ENCODE measurements around the gene PLAC8L1.
"Not testable (repeated sequence)": the region's sequence is repeated elsewhere in the genome, so short reads cannot be mapped to it uniquely, and the experiment has no call there.

Gene PLAC8L1, protein sequence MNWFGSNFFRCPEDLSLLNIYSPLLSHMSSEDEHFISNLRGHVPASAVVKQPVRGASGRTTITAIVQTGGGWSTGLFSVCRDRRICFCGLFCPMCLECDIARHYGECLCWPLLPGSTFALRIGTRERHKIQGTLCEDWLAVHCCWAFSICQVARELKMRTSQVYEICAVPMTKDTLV

DNA sequence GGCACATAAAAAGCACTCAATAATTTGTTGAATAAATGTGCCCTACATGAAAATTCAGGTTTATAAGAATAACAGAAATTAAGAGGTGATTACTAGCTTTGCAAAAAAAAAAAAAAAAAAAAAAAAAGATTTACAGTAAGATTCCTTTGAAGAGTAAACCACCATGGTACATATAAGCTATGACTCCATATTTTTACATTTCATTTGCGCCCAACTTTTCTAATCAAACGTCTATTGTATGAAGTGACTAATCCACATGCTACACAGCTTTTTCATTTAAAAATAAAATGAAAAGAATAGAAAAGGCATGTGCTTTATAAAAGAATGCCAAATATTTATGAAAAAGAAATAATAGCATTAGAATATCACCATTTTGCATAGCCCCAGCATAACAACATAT is at the start of gene PLAC8L1:
PLAC8L1 (minus strand) TSS at position 101 of the 400 bp plus-strand sequence. CDS start 1,266 bp downstream, outside the sequence.
- no peak for DNase-seq

DNA sequence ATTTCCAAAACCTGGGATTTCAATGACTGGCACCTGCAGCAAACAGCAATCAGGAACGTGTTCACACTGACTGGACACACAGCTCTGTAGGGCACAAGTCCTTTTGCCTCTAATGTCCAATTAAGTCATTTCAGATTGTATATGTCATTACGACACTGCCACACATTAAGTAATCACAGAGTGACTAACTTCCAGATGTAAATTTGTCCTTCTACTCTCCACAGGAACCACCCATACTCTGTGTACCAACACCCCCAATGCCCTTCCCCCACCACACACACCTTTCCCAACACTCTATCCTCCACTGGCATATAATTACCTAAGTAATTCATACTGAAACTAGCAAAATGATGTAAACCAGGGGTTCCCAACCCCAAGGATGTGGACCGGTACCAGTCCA is 46.6 kb upstream of the PLAC8L1 start:
- no peak for DNase-seq

DNA sequence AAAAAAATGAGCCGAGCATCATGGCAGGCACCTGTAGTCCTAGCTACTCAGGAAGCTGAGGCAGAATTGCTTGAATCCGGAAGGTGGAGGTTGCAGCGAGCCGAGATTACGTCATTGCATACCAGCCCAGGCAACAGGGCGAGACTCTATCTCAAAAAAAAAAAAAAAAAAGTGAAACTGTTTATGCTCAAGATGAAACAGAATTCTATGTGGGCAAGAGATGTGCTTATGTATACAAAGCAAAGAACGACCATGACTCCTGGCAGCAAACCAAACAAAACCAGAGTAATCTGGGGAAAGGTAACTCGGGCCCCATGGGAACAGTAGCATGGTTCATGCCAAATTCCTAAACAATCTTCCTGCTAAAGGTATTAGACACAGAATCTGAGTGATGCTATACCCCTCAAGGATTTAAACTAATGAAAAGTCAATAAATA is 32.6 kb upstream of the PLAC8L1 start:
- no peak for DNase-seq

DNA sequence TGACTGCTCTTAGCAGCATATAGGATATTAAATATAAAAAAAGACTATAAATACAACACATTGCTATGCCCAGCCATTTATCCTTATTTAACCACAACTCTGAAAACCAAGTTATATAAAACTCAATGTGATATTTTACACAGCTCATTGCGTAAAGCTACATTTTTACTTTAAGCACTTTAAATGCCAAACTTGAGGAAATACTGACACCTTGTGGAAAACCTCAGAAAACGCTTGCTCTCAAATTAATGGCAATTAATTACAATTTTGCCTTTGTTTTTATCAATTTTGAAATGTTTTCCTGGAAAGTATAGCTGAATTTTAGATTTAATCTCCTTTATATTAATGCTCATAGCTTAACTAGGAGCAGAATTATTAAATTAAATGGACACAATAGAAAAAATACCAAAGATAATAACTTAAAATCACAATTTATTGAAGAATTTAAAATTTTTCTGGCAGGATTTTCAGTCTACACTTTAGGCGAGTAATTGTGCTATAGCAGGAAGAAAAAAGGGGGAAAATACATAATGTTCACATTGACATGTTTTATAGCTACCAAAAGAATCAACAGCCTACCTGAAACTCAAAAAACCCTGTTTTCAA is 25.2 kb upstream of the PLAC8L1 start:
- no peak for DNase-seq

DNA sequence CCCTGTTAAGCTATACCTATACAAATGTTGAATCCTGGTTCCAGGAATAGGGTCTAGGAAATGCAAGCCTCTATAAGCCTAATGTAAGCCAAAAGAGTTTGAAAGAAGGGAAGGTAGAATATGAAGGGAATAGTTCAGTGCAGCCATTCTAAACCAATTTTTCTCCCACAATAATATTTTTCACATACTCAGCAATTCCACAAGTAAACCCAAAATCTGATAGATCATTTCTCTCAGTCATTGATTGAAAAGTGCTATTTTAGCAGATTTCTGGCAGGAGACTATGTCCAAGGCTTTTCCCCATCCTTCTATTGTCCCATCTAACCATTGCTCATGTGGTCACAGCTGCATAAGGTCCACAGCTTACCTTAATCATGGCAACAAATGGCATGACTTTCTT is 20.7 kb upstream of the PLAC8L1 start:
- no peak for DNase-seq

DNA sequence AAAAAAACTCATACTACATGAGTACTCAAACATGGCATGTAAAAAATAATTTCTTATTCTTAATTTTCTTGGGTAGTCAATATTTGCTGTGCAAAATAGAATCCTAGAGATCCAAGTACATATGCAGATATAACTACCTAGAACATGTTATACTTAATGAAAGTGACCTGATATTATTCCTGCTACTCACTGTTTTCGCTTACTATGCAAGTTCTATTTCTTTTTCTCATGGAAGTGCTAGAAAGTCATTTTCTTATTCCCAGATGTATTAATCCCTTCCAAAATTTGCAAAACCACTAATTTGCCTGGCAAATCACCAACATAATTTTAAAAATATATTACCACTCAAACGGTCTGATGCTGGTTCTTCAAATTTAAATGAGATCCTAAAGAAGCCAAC is 19.2 kb upstream of the PLAC8L1 start:
- no peak for DNase-seq

DNA sequence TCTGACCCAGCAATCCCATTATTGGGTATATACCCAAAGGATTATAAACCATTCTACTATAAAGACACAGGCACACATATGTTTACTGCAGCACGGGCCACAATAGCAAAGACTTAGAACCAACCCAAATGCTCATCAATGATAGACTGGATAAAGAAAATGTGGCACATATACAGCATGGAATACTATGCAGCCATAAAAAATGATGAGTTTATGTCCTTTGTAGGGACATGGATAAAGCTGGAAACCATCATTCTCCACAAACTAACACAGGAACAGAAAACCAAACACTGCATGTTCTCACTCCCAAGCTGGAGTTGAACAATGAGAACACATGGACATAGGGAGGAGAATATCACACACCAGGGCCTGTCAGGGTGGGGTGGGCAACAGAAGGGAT is 16.1 kb upstream of the PLAC8L1 start:
- not testable (repeated sequence) for DNase-seq

DNA sequence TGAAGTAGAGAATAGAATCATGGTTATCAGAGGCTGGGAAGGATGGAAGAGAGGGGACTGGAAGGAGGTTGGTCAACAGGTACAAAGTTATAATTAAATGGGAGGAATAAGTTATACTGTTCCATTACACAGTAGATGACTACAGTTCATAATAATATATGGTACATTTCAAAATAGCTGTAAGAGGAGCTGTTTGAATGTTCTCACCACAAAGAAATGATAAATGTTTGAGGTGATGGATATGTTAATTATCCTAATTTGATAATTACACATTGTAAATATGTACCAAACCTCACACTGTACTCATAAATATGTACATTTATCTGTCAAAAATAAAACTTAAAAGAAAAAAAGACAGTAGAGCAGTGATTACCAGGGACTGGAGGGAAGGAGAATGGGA is 12.9 kb upstream of the PLAC8L1 start:
- DNase-seq = no peak

DNA sequence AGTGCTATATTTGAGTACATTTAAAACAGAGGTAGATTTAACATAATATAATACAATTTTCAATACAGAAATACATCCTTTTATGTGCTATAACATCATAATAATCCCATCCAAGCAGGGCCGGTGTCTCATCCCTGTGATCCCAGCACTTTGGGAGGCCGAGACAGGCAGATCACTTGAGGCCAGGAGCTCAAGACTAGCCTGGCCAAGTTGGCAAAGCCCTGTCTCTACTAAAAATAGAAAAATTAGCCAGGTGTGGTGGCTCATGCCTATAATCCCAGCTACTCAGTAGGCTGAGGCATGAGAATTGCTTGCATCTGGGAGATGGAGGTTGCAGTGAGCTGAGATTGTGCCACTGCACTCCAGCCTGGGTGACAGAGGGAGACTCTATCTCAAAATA is 11.8 kb upstream of the PLAC8L1 start:
- not testable (repeated sequence) for DNase-seq

DNA sequence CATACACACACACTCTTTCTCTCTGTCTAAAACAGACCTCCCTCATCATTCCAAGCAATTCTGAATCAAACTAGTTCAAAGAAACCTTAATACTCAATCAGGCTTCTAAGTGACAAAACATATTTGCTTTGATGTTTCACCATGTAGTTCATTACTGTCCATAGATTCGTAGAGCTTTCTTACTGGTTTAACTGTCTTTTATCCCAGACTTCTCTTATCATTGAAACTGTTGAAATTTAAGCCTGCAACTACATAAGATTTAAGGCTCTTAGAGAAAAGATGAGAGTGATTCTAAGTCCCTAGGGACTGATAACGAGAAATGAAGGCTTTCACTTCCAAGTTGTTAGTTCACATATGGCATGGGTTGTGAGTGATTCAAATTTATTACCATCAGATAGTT is 11.0 kb upstream of the PLAC8L1 start:
- no peak for DNase-seq

DNA sequence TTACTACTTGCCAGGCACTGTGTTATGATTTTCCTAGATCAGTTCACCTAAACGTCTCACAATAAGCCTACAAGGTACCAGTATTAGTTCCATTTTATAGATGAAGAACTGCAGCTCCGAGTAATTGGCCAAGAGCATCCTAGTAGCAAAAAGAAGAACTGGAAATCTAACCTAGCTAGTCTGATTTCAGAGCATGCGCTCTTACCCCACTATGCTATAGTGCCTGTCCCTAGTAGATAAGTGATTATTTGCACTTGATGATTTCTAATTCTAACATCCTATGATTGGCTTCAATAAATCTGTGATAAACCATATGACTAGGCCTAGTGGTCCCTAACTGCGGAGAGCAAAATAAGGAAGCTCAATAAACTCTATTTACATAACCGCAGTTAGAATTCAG is 7.1 kb upstream of the PLAC8L1 start:
- no peak for DNase-seq

DNA sequence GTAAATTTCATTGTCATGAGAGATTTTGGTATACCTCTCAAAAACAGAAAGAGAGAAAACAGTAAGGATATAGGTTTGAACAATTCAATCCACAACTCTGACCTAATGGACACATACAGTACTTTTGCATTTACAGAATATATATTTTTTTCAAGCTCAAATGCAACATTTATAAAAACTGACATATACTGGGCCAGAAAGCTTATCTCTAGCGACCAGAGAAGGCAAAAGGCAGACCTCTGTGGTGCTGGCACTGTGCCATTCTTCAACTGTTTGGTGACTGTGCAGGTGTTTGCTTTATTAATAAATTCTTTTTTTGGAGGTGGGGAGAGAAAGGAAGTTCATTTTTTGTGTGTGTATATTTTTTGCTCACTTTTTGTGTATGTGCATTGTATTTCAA is 6.0 kb upstream of the PLAC8L1 start:
- DNase-seq = no peak

DNA sequence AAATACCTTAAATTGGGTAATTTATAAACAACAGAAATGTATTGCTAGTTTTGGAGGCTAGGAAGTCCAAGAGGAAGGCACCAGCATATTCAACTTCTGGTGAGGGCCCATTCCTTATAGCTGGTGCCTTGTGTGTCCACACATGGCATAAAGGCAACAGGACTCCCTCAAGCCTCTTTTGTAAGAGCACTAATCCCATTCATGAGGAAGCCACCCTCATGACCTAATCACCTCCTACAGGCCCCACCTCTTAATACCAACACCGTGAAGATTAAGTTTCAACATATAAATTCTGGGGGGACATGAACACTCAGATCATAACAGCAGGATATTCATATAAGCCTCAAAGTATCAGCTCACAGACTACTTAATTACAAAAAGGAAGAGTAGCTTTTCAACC is 4.0 kb upstream of the PLAC8L1 start:
- no peak for DNase-seq

DNA sequence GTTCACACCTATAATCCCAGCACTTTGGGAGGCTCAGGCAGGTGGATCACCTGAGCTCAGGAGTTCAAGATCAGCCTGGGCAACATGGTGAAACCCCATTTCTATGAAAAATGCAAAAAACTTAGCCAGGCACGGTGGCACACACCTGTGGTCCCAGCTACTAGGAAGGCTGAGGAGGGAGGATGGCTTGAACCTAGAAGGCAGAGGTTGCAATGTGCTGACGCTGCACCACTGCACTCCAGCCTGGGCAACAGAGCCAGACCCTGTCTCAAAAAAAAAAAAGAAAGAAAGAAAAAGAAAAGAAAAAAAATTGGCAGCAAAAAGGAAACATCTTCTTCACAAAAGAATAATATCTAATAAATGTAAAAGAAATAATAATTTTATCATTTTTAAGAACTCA is 3.5 kb upstream of the PLAC8L1 start:
- not testable (repeated sequence) for DNase-seq

DNA sequence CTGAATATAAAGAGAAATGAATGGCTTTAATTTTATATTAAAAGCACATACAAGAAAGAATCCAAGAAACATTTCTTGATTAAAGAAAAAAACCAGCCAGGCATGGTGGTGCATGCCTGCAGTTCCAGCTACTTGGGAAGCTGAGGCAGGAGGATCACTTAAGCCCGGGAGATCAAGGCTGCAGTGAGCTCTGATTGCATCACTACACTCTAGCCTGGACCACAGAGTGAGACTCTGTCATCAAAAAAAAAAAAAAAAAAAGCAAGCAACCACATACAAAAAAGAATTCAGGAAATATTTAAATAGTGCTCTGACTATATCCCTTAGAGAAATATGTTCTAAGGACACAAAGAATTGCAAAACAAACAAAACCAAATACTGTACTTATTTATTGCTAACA is 2.5 kb upstream of the PLAC8L1 start:
- DNase-seq = no peak

DNA sequence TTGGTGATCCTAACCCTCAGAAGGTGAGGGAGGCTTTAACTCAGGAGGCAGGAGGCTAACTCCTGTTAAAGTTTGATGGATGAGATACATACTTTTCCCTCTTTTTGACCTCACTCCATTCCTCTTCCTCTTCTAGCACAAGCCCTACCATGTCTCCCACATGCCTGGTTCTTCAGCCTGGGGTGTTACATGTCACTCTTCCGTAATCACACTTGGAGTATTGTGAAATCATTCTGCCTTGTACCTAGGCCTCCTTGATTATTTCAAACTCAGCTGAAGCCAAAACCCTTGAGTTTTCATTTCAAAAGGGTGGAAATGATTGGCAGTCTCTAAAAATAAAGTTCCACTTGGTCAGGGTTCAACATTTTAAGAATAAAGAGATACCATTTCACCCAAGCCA is 1.8 kb downstream of the PLAC8L1 start:
- no peak for DNase-seq

DNA sequence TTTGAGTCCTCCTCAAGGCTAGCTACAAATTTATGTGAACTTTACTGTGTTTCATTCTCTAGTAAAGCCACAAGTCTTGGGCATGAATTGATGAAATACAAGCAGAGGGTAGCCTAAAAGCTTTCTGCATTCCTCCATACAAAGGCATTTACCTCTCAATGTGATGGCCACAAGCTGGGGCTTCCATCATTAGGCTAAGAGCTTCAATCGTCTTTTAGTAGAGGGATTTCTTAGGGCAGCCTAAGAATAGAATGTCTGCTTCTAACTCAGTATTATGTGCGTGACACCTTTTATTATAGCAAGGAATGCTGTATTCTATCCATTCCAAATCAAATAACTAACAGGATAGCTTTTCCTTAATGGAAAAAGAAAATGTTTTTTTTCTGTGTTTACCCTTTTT is 3.7 kb downstream of the PLAC8L1 start:
- DNase-seq = no peak

DNA sequence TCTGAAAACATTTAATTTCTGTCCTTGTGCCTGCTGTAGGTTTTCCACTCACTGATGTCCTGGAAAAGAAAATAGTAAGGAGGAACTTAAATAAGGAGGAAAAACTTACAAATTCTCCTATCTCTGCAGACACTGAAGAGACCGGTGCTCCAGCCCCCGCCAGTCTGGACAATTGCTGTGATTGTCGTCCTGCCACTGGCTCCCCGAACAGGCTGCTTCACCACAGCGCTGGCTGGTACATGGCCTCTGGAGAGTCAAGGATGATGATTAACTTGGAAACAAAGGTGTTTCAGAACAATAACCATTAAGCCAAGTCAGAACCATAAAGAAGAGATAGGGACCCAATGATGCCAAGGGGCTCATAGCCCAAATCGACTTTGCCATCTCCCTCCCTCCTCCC is 7.3 kb downstream of the PLAC8L1 start:
- DNase-seq = no peak

DNA sequence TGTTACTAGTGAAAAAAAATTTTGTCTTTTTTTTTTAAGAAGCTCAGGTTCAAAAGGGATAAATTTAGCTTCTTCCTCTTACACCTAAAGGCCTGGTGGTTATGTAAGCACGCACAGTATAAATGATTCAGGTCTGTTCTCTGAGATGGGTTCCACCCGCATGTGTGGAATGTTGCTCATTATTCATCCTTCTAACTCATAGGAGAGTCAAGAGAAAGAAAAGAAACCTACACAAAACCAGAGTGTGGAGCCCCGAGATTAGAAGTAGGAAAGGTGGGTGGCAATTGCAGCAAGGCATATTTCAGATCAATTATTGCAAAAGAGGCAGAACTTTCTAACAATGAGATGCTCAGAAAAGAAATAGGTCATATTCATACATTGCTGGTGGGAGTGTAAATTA is 13.5 kb downstream of the PLAC8L1 start:
- DNase-seq = no peak

DNA sequence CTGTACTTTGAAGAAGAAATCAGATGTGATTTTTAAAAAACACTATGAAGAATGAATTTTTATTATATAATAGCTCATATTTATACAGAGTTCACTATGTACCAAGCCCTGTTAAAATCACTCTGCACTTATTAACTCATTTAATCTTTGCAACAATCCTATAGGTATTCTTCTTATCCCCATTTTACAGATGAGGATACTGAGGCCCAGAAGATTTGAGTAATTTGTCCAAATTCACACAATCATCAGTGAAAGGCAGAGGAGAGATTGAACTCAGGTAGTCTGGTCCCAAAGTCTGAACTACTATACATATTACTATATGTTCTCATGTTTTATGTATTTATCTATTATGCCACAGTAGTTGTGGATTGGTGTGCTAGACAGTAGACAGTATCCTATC is 16.1 kb downstream of the PLAC8L1 start:
- DNase-seq = no peak

DNA sequence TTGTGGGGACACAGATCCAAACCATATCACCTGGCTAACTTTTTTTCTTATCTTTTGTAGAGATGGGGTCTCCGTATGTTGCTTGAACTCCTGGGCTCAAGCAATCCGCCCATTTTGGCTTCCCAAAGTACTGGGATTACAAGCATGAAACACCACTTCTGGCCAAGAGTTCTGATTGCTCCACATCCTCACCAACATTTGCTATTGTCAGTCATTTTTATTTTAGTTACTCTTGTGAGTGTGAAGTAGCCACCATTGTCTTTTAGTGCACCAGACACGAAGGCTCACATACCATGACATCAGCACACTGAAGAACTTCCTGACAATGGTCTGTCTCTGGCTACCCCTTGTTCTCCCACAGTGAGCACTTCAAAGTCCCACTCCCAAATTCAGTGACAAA is 17.3 kb downstream of the PLAC8L1 start:
- DNase-seq = no peak

DNA sequence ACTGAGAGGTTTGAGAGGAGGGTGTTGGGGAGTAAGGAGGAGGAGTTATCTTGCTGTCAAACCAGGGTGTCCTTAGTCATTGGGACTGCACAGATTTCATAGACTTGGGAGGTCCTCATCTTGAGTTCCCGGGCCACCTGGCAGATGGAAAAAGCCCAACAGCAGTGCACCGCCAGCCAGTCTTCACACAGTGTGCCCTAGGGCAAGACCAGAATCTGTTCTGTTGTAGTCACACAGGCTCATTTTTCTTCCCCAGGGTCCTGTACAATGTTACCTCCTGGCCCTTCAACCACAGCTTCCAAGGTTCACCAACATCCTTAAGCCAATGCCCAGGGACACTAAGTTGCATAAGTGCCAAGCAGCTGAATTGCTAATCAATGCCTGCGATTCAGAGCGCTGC is 21.0 kb downstream of the PLAC8L1 start:
- DNase-seq = no peak

DNA sequence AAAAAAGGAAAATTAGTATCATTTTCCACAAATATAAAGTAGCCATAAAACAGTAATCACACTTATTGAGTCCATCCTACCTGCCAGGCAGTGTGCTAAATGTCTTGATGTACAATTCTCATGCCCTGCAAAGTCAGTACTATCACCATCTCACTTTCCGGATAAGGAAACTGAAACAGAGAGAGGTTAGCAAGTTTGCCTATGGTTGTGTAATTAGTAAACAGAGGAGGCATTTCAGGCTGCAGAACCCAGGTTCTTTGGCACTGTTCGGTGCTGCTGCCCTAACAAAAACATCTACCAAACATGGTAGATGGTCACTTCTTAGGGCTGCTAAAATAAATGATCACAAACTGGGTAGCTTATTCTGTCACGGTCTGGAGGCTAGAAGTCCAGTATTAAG is 22.6 kb downstream of the PLAC8L1 start:
- DNase-seq = no peak

DNA sequence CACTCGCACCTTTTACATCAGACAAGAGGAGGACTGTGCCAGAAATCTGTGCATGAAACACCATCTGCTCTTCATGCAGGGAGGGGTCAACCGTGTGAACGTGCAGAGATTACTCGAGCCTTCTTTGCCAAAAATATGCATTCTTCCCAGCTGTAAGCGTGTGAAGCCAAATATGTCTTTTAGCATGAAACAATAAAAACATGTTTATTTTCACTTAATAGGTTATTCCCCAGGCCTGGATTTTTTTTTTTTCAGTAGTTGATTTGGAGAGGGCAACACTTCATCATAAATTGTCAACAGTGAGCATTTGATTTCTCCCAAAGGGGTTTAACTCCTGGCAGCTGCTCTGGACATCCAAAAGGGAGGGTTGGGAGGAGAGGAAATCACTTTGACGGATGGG is 23.8 kb downstream of the PLAC8L1 start:
- DNase-seq = no peak

DNA sequence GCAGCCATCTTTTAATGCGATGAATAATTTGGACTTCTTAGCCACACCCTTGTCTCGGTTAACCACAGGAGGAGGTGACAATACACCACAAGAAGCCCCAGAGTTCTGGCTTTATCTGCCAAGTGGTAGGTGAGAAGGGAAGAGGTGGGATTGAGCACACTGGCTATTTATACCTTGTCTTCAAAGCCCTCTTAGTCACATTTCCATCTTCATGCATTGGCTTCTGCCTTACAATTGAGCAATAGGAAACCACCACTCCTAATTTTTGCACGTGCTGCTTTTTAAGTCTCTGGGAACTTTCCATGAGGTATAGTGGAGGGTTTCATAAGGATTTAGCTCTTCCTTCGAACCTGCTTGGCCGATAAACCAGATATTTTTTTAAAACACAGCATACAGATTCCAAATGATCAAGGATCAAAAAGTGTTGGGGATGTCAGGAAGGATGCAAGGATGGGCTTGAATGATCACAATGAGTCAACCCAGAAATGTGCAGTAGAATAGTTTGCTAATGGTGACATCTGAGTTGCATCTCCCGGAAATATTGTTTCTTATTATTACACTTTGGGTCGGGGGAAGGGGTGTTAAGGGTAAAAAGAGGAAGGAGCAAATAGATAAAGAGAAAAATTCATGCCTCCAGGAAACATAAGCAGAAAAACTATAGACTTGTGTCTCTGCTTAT is 25.5 kb downstream of the PLAC8L1 start:
- no peak for DNase-seq

All from GOT3 (cell line).